ENCODE data around the gene CYCS. TPM values are rescaled to one million over a fixed set of nuclear protein-coding genes. Genes with fewer than 3 reads are reported as not detected.

Gene CYCS
- total and polyA plus RNA-seq, 2 of the 8 experiments (the other 6 are each of a cell fraction or from before 2014, with no cell fraction given): 48.6 to 229 TPM

DNA sequence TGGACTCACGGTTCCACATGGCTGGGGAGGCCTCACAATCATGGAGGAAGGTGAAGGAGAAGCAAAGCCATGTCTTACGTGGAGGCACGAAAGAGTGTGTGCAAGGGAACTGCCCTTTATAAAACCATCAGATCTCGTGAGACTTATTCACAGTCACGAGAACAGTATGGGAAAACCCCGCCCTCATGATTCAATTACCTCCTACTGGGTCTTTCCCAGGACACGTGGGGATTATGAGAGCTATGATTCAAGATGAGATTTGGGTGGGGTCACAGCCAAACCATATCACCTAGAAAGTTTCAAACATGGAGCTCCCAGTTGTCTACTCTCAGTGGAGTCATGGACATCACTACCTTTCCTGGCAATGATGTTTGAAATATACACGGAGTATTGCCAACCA is 49.6 kb downstream of the CYCS start:
- POLR2A ChIA-PET (ENCODE audit: partially characterized antibody): no interaction called here
- H2BK12ac ChIP-seq (ENCODE audit: low read depth, low read length): no peak overlapping the region
- H3K18ac ChIP-seq (ENCODE audit: extremely low read depth, low read length): no peak overlapping the region
- no peak overlapping the region for H4K91ac ChIP-seq (replicated peaks; ENCODE audit: insufficient read length, low read length)
- CTCF ChIA-PET (ENCODE audit: partially characterized antibody): interaction anchor here (2.1 kb wide), 1 partner anchor 17 kb away, joined by 9 read pairs; no protein-coding TSS in a partner anchor
- H4K20me1 ChIP-seq (replicated peaks in 1 of 2; ENCODE audit: control insufficient read depth in 1 of 2, insufficient read depth in 2 of 2, low read length in 2 of 2): no peaks in the 10 kb centered on the region
- no peaks in the 10 kb centered on the region for H3K4me1 ChIP-seq (replicated peaks in 1 of 4; ENCODE audit: control insufficient read depth in 3 of 4, insufficient read depth in 4 of 4, low read length in 3 of 4)
- H3K36me3 ChIP-seq (ENCODE audit: control insufficient read depth in 2 of 4, insufficient read depth in 4 of 4, low read length in 3 of 4): no peaks in the 10 kb centered on the region
- H3K4ac ChIP-seq (replicated peaks; ENCODE audit: insufficient read length, low read depth, low read length): no peak overlapping the region
- H4K5ac ChIP-seq (ENCODE audit: insufficient read length, low read depth, low read length): no peak overlapping the region
- no peak overlapping the region for H2AFZ ChIP-seq (ENCODE audit: low read length)
- no peaks in the 10 kb centered on the region for H3K23me2 ChIP-seq (ENCODE audit: low read depth, low read length)
- H2BK5ac ChIP-seq (ENCODE audit: low read depth, low read length): no peak overlapping the region
- H3K14ac ChIP-seq (ENCODE audit: insufficient read length): no peak overlapping the region
- no peak overlapping the region for H2BK20ac ChIP-seq (ENCODE audit: low read length)
- no peak overlapping the region for H2AK5ac ChIP-seq (ENCODE audit: low read depth, low read length)
- no peak overlapping the region for H2BK120ac ChIP-seq (replicated peaks; ENCODE audit: low read depth, low read length)
- no peak overlapping the region for H4K8ac ChIP-seq (ENCODE audit: extremely low read depth, insufficient read depth, low read length)
- no peak overlapping the region for H3K23ac ChIP-seq (ENCODE audit: insufficient read length)
- no peaks in the 10 kb centered on the region for H3K79me2 ChIP-seq (ENCODE audit: control insufficient read depth in 1 of 2, insufficient read depth in 2 of 2, low read length in 2 of 2)
- no peak overlapping the region for H3K9ac ChIP-seq (replicated peaks in 1 of 4; ENCODE audit: extremely low read depth in 1 of 4, low read depth in 3 of 4, low read length in 3 of 4)
- no peak overlapping the region for H3K27ac ChIP-seq (ENCODE audit: low read depth, low read length)
- H3K56ac ChIP-seq (replicated peaks; ENCODE audit: insufficient read length, low read depth, low read length): no peak overlapping the region
- H2BK15ac ChIP-seq (ENCODE audit: low read length): no peak overlapping the region
- DNase-seq (ENCODE audit: low read depth in 1 of 2, low spot score in 2 of 2) (no peak), FAIRE-seq (no peak)
- H3K27me3 ChIP-seq (replicated peaks in 1 of 4; ENCODE audit: control insufficient read depth in 3 of 4, extremely low read depth in 1 of 4, insufficient read depth in 3 of 4, low read length in 3 of 4): no peaks in the 10 kb centered on the region
- H3K79me1 ChIP-seq (ENCODE audit: low read depth, low read length): no peaks in the 10 kb centered on the region
- H3K4me3 ChIP-seq (ENCODE audit: extremely low read depth in 1 of 4, insufficient read depth in 2 of 4, low read depth in 3 of 4, low read length in 4 of 4): no peak overlapping the region
- H3K4me2 ChIP-seq (ENCODE audit: insufficient read depth in 1 of 2, low read depth in 2 of 2, low read length in 2 of 2): no peak overlapping the region
- WGBS, 2 experiments (ENCODE audit: extremely low coverage in 1 of 2, insufficient coverage in 1 of 2, insufficient read length in 1 of 2, insufficient replicate concordance in 2 of 2, low coverage in 1 of 2, low lambda C conversion rate in 2 of 2, missing lambda C conversion rate in 1 of 2): 90% methylated on average over 8 of the region's 8 CpGs; no CpG with 5 or more reads in 1 of the 2 experiments
- H3K9me3 ChIP-seq (ENCODE audit: insufficient read depth in 2 of 2, low read depth in 1 of 2, low read length in 1 of 2): no peaks in the 10 kb centered on the region
- TF ChIP-seq HDAC6 (IDR thresholded peaks at IDR 0.05; ENCODE audit: low read depth, low read length) (no peak), BRCA1 (IDR thresholded peaks at IDR 0.05; ENCODE audit: low read depth, low read length) (no peak), RFX5 (IDR thresholded peaks at IDR 0.05; ENCODE audit: borderline replicate concordance, low read depth, low read length) (no peak), CTBP2 (IDR thresholded peaks at IDR 0.05; ENCODE audit: borderline replicate concordance, insufficient read depth, insufficient read length, low read length) (no peak)
